HG03175 (cell line): ENCODE results near the gene LIF.

Source experiments
- ATAC-seq: cut with Tn5 transposase; IDR thresholded peaks from one replicate; pipeline ENCODE4 v1.9.1; 2021; ENCODE audit warnings: mild to moderate bottlenecking, moderate library complexity; ENCODE audit not compliant: unreplicated experiment

Gene LIF

GRCh38 chr22:30265131-30265720 lies 18.7 kb upstream of the LIF start:
- no peak for ATAC-seq

GRCh38 chr22:30263883-30264282 lies 17.3 kb upstream of the LIF start:
- ATAC-seq, result no peak

- ATAC-seq, result no peak
These were observed 16.6 kb upstream of the LIF start for GRCh38 chr22:30262917-30263741.

- no peak for ATAC-seq
These were observed 15.6 kb upstream of the LIF start for GRCh38 chr22:30262112-30262511.

- ATAC-seq, result no peak
These were observed 14.6 kb upstream of the LIF start for GRCh38 chr22:30261134-30261533.

- no peak for ATAC-seq
These were observed 14.1 kb upstream of the LIF start for GRCh38 chr22:30260682-30261081.

GRCh38 chr22:30260276-30260675 lies 13.7 kb upstream of the LIF start:
- ATAC-seq, result no peak

- ATAC-seq, result no peak
These were observed 7.8 kb upstream of the LIF start for GRCh38 chr22:30254314-30254713.

GRCh38 chr22:30253205-30253852 lies 6.8 kb upstream of the LIF start:
- no peak for ATAC-seq

- no peak for ATAC-seq
These were observed 6.0 kb upstream of the LIF start for GRCh38 chr22:30252411-30253204.

GRCh38 chr22:30251711-30252110 lies 5.2 kb upstream of the LIF start:
- ATAC-seq, result no peak

- no peak for ATAC-seq
These were observed 4.2 kb upstream of the LIF start for GRCh38 chr22:30250661-30251267.

- ATAC-seq, result no peak
These were observed 3.5 kb upstream of the LIF start for GRCh38 chr22:30250039-30250565.

- ATAC-seq, result no peak
These were observed 2.8 kb upstream of the LIF start for GRCh38 chr22:30249049-30250038.

GRCh38 chr22:30248484-30248883 lies 1.9 kb upstream of the LIF start:
- ATAC-seq, result no peak

- no peak for ATAC-seq
These were observed 1.4 kb upstream of the LIF start for GRCh38 chr22:30247974-30248373.

GRCh38 chr22:30247561-30247960 lies 1.0 kb upstream of the LIF start:
- no peak for ATAC-seq

GRCh38 chr22:30246814-30247376 lies 336 bp upstream of the LIF start:
- ATAC-seq, result no peak
